Tibial nerve (tissue), 4 donors: ENCODE data around the gene TICAM2.

Experiments
- CTCF ChIP-seq, 5 experiments: fragments of 200-600 bp in 3 of 5; fragments of 450-650 bp in 2 of 5; sonication (generic) in 3 of 5; IDR thresholded peaks; one replicate each; pipeline ENCODE4 v1.5.1; 2016 to 2019; ENCODE audit warnings: antibody characterized with exemption in 5 of 5, mild to moderate bottlenecking in 3 of 5, moderate library complexity in 2 of 5
- EP300 ChIP-seq, 2 donors: sonication (generic); formaldehyde crosslinking; IDR thresholded peaks; one replicate each; pipeline ENCODE4 v1.6.1; 2017; ENCODE audit warnings: antibody characterized with exemption in 2 of 2, mild to moderate bottlenecking in 1 of 2
- POLR2A ChIP-seq, 2 donors: fragments of 450-650 bp; IDR thresholded peaks; one replicate each; pipeline ENCODE4 v1.6.1; 2017; ENCODE audit warnings: antibody characterized with exemption in 2 of 2, mild to moderate bottlenecking in 2 of 2, moderate library complexity in 2 of 2

DNA sequence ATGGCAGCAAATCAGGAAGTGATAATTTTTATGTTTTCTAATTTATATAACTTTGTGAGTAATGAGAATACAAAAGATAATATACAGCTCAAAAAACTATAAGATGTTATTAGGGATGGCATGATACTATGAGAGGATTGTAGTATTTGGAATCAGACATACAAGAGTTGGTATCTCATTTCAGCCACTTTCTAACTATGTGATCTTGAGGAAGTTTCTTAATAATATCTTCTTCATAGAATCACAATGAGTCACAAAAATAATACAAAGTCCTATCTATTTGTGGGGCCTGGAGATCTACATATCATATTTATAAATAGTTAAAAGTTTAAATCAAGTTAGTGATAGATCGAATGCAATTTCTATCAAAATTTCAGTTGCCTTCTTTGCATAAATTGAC, 47.3 kb upstream of the TICAM2 start:
- TF ChIP-seq POLR2A (IDR thresholded peaks at IDR 0.05) (no peak), CTCF (IDR thresholded peaks at IDR 0.05) (no peak), EP300 (IDR thresholded peaks at IDR 0.05) (no peak)
